ENCODE measurements around the gene SH3PXD2A.
"Not testable (repeated sequence)": the region's sequence is repeated elsewhere in the genome, so short reads cannot be mapped to it uniquely, and the experiment has no call there.

Gene SH3PXD2A

GRCh38 chr10:103739039-103739764, 116.2 kb downstream of the SH3PXD2A start:
- DNase-seq: no peak

- no peak for DNase-seq
Measured at GRCh38 chr10:103737735-103738367, 117.5 kb downstream of the SH3PXD2A start.

GRCh38 chr10:103736763-103737162, 118.6 kb downstream of the SH3PXD2A start:
- DNase-seq: no peak

DNA sequence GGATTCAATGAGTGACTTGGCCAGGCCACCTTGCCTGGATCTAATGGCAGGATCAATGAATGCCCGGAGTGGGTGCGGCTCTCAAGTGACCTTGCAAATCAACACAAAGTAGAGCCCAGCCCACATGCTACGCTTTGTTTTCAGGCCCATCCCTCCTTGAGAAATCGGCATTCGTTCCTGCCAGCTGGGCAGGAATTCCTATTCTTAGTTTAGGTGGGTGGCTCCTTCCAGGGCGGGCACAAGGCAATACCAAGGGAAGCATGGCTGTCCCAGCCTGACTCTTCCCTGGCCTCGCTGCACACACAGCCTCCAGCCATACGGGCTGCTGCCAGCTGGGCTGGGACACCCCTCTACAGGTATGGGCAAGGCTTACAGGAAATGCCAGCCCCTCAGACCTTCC, 119.3 kb downstream of the SH3PXD2A start:
- no peak for DNase-seq

GRCh38 chr10:103734731-103735130, 120.6 kb downstream of the SH3PXD2A start:
- DNase-seq: no peak

- no peak for DNase-seq
Measured at GRCh38 chr10:103733045-103733419, 122.3 kb downstream of the SH3PXD2A start.

GRCh38 chr10:103732339-103733044, 122.9 kb downstream of the SH3PXD2A start:
- no peak for DNase-seq

- no peak for DNase-seq
Measured at GRCh38 chr10:103731609-103732270, 123.6 kb downstream of the SH3PXD2A start.

DNA sequence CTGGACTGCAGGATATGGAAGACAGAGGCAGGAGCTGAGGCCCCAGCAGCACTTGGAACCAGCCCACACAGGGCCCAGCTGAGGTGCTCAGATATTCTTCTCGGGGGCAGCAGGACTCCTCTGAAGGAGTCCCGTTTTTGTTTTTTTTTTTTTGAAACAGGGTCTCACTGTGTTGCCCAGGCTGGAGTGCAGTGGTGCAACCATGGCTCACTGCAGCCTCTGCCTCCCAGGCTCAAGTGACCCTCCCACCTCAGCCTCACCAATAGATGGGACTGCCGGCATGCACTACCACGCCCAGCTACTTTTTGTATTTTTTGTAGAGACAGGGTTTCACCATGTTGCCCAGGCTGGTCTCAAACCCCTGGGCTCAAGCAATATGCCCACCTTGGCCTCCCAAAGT, 124.3 kb downstream of the SH3PXD2A start:
- DNase-seq: not testable (repeated sequence)

DNA sequence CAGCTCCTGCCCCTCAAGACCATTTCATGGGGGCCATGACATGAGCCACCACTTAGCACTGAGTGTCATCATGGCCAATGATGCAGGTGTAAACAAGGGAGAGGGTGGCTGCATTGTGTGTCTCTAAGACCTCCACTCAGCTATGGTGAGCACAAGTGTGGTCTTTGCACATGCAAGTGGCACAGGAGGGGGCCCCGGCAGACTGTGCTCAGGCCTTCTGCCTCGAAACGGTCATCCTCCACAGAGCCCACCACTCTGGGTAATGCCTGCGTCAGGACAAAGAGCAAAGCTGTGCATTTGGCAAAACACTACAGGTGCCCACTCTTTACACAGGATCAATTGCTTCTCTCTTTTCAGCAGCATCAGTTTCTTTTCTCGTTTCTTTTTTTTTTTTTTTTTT, 125.5 kb downstream of the SH3PXD2A start:
- no peak for DNase-seq

DNA sequence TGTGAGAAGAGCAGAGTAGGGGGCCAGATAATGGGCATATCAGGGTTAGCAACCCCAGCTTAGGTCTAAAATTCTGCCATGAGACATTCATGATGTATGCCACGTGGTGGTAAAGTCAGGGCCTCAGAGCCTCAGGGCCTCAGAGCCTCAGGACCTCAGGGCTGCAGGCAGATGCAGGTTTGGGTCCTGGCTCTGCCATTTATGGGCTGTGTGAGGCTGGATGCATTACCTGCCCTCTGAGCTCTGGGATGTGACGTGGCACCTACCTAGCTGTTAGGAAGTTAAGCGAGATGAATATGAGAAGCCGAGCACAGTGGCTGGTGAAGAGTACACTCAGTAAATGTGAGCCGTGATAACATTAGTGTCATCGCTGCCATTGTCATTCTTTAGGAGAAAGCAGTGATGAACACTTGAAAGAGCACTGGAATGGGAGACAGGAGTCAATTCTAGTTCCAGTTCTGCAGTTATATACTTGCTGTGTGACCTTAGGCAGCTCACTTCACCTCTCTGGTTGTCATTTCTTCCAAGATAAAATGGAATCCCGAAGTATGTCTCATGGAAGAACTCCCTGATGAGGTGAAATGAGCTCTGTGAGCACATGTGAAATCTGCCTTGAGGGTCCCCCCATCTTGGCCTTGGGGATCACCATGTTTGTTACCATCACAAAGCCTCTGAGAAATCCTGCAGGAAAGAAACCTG, 127.2 kb downstream of the SH3PXD2A start:
- no peak for DNase-seq

DNA sequence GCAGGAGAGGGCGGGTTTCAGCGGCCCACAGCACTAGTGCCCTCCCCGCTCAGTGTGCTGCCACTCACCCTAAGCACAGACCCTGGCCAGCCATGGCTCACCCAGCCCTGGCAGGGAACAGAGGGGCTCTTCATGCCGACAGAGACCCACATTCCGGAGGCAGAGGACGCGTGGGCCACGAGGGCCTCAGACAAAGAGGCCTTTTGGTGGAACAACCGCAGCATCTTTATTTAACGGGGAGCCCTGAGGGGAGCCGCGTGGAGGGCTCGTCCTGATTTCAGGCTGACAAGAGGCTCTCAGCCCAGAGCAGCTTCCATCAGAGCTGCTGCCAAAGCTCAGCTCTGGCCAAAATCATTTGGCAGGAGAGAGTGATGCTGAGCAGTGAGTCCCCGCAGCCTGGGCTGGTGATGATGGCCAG, 127.8 kb downstream of the SH3PXD2A start:
- DNase-seq: no peak

GRCh38 chr10:103726637-103727036, 128.7 kb downstream of the SH3PXD2A start:
- DNase-seq: no peak

DNA sequence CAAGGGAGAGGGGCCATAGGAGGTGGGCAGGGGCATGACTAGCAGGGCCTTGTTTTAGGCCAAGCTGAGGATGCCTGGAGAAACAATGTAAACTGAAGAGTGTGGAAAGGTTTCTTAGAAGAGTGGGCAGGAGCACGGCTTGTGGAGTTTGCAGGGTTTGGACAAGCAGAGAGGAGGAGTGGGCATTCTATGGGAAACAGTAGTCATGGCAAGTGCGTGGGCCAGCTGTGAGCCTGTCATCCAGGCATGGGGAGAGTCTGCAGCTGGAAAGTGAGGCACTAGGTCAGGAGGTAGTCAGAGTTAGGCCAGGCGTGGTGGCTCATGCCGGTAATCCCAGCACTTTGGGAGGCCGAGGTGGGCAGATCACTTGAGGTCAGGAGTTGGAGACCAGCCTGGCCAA, 130.1 kb downstream of the SH3PXD2A start:
- DNase-seq: no peak

DNA sequence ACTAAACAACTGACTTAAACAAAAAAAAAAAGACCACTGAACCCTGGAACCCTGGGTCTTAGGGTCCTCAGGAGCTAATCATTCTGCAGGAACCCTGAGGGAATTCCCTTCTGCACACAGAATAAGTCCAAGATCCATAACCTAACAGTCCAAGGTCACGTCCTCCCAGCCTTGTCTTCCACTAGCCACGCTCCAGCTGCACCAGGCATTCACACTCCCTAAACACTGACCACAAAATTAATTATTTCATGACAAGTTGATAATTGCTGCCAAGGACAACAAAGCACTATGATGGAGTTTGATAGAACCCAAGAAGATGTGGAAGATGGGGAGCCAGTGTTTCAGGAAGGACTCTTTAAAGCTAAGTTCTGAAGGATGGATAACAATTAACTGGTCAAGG, 130.6 kb downstream of the SH3PXD2A start:
- no peak for DNase-seq

DNA sequence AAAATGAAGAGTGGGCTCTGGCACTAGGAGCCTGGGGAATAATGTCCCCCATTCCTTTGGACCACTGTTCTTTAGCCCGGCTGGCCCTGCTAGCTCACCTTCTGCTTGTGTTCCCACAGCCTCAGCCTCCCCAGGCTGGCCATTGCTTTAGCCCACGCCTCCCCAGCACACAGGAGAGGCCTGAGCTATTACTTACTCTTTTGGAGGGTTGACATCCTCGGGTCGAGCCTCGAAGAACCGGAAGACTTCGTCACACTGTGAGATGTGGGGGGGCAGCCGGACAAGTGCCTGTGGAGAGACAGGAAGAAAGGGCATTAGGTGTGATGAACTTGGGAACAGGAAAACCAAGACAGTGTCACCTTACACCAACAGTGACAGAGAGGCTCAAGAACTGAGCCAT, 131.3 kb downstream of the SH3PXD2A start:
- no peak for DNase-seq

DNA sequence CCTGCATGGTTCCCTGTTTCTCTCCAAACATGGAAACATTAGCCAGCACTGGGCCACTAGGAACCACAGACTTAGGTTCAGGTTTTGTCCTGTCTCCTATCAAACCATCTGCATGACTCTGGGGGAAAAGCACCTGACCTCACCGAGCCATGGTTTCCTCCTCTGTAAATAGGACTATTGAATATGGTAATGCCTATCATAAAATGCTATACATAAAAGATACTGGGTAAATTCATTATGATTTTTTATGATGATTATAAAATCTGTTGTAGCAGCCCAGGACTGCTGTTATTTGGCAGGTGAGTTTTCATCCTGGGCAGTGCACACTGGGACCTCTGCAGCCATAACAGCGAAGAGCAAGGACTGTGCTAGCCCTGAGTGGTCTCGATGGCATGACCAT, 131.8 kb downstream of the SH3PXD2A start:
- DNase-seq: no peak

GRCh38 chr10:103722632-103723031, 132.7 kb downstream of the SH3PXD2A start:
- DNase-seq: no peak

- DNase-seq: no peak
Measured at GRCh38 chr10:103720964-103721335, 134.4 kb downstream of the SH3PXD2A start.

GRCh38 chr10:103720328-103720963, 134.9 kb downstream of the SH3PXD2A start:
- no peak for DNase-seq

DNA sequence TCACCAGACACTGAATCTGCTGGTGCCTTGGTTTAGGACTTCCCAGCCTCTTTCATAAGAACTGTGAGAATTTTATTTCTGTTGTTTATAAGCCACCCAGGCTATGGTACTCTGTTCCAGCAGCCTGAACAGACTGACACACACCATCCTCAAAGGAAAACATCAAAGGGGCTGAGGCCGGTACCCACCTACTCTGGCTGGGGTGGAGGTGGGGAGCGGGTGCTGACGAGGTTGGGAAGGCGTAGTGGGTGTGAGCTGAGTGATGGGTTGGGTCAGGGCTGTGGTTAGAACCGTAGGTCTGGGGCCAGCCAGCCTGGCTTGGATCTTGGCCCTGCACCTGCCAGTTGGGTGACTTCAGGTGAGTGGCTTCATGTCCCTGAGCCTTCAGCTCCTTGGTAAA, 136.3 kb downstream of the SH3PXD2A start:
- no peak for DNase-seq

- no peak for DNase-seq
Measured at GRCh38 chr10:103718247-103718620, 137.1 kb downstream of the SH3PXD2A start.
